Posterior cingulate gyrus (tissue), 11 donors: Measurements from ENCODE around the gene NGLY1.

Experiments
- DNase-seq, 10 donors: peaks; one replicate each; pipeline versions ENCODE4 v3.0.0 to v3.0.0-alpha.2; 2020 to 2021; ENCODE audit warnings: mixed read lengths in 3 of 10
- intact Hi-C: fragments of 100-400 bp; cut with DNase I; formaldehyde crosslinking; loops from one replicate; pipeline ENCODE4 v1.15.1; 2023

NGLY1 gene

DNA sequence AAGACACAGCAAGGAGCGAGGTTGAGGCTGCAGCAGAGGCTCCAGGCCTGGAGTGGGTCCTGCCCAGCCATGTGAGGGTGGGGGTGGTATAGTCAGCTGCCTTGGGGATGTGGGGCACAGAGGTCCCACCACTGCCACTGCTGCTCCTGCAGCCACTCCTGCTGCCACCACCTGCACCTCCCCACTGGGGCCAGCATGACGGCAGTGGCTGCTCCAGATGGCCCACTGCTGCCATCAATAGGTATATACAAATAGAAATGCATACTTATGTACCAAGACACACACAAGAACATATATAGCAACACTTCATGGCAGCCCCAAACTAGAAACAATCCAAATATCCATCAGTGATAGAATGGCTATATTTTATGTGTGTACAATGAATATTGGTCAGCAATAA lies 108.6 kb downstream of the NGLY1 start:
- intact Hi-C loops = no loop called here
- DNase-seq = peak in 1 of 10 donors; percentile 42

DNA sequence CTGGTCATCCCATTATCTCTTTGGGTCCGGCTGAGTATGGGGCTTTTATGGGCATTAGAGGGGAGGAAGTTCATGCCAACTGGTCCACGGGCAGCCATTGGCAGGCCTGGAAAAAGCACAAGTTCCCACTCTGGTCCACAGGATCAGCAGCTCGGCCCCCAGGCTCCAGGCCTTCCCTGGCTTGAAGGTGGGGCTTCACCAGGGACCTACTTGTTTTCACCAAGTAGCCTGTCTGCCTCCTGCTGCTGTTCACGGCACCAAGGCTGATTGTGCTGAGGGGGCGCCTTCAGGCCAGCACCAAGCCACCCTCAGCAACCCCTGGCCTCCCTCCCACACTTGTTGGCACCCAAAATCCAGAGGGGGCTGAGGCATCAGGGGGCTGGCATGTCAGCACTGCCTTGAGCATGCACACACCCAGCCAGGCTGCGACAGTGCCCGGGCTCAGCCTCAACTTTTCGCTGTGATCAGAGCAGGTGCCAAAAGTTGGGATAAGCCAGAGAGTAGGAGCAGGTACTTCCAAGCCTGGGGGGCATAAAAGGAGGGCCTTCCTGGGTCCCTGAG lies 109.4 kb downstream of the NGLY1 start:
- intact Hi-C loops = no loop called here
- DNase-seq = peak in 1 of 10 donors; percentile 77
